Heart right ventricle (tissue), 16 donors: ENCODE data around the gene ZFR2. TPM values are rescaled to one million over a fixed set of nuclear protein-coding genes. Genes with fewer than 3 reads are reported as not detected.
"Not testable (repeated sequence)": the region's sequence is repeated elsewhere in the genome, so short reads cannot be mapped to it uniquely, and the experiment has no call there.

Source experiments
- ATAC-seq, 8 donors: fragments of 200-7000 bp; cut with Tn5 transposase; one replicate each; pipeline ENCODE4 v1.9.1; 2020; ENCODE audit warnings: mild to moderate bottlenecking in 8 of 8, moderate library complexity in 8 of 8, moderate number of reproducible peaks in 1 of 8
- DNase-seq, 2 donors: peaks; one replicate each; pipeline ENCODE4 v3.0.0-alpha.2; 2020
- H3K27ac ChIP-seq, 10 donors: fragments of 200-600 bp; sonication (generic) in 2 of 10; one replicate each; pipeline versions ENCODE4 v1.5.0 to v1.8.0; 2020 to 2022; ENCODE audit warnings: mild to moderate bottlenecking in 3 of 10
- H3K27me3 ChIP-seq, 7 donors: fragments of 200-600 bp; one replicate each; pipeline ENCODE4 v1.8.0; 2021 to 2022; ENCODE audit warnings: mild to moderate bottlenecking in 2 of 7
- H3K36me3 ChIP-seq, 9 donors: fragments of 200-600 bp; sonication (generic) in 1 of 9; one replicate each; pipeline versions ENCODE4 v1.5.0 to v1.8.0; 2020 to 2022; ENCODE audit warnings: mild to moderate bottlenecking in 2 of 9
- H3K4me1 ChIP-seq, 9 donors: fragments of 200-600 bp; sonication (generic) in 1 of 9; one replicate each; pipeline versions ENCODE4 v1.5.0 to v1.8.0; 2020 to 2022; ENCODE audit warnings: mild to moderate bottlenecking in 4 of 9
- H3K4me3 ChIP-seq, 10 donors: fragments of 200-600 bp; sonication (generic) in 2 of 10; one replicate each; pipeline versions ENCODE4 v1.5.0 to v1.8.0; 2020 to 2022; ENCODE audit warnings: mild to moderate bottlenecking in 7 of 10, moderate library complexity in 2 of 10
- H3K9me3 ChIP-seq, 11 donors: fragments of 200-600 bp in 10 of 11; sonication (generic) in 2 of 11; one replicate each; pipeline versions ENCODE4 v1.5.0 to v1.8.0; 2013 to 2022; ENCODE audit warnings: mild to moderate bottlenecking in 2 of 11, control low read depth in 1 of 11, moderate library complexity in 1 of 11
- CTCF ChIP-seq, 9 donors: fragments of 200-600 bp; sonication (generic) in 2 of 9; IDR thresholded peaks; one replicate each; pipeline versions ENCODE4 v1.5.0 to v1.8.0; 2021 to 2022; ENCODE audit warnings: antibody characterized with exemption in 9 of 9, mild to moderate bottlenecking in 5 of 9, moderate library complexity in 1 of 9
- WGBS, 2 donors: extraction: QIAGEN DNeasy Blood & Tissue Kit; methylation state at CpG; one replicate each; pipeline ENCODE4 v1.1.7; 2013; ENCODE audit warnings: inconsistent platforms in 1 of 2; 5-methylcytosine and 5-hydroxymethylcytosine counted together
- intact Hi-C, 10 donors: fragments of 100-400 bp; cut with DNase I; formaldehyde crosslinking; loops; one replicate each; pipeline versions ENCODE4 v1.11.1 to v1.14.2; 2022
- polyA plus RNA-seq, 2 donors: library from polyadenylated mRNA; stranded (reverse); fragments of 200-250 nt; gene quantifications; one replicate each; pipeline ENCODE4 v1.2.3, GENCODE V29; 2013
- total RNA-seq, 10 donors: library from RNA; stranded (reverse); fragmentation: NEBNext Ultra II Directional in 3 of 10; extraction: Animal tissue kit (Norgen Biotek cat#: 25700) in 3 of 10; gene quantifications; one replicate each; pipeline versions ENCODE4 v1.2.1 to v1.2.4, GENCODE V29; 2021 to 2023
- donor health status: Arrhythmogenic right ventricular cardiomyopathy.
- donor health status: ischemic (EF 13 %, LVEDD 7.1; RV severe dilation, severe dysfunction).
- donor health status: healthy with polysubstance abuse.
- donor health status: DM: no; HTN: yes; CAD: no.
- donor health status: DM: no; HTN: no; CAD: no.
- donor health status: ischemic (EF 25% LVEDD 6.9; RV normal size, moderate dysfunction).
- donor health status: ischemic (EF 25% LVEDD 5.7; RV mildly dilated, moderate dysfunction).
- donor health status: healthy.
- donor health status: DM: yes; HTN: yes; CAD: no.
- donor health status: Ischemic cardiomyopathy.
- donor health status: ischemic (EF 35%, LVEDD 5.7; RV mildly dilated, moderate dysfunction).
- donor health status: nonischemic (EF 11% LVEDD 7.7; RV severe dilation, severe dysfunction).
- donor health status: DM: yes; HTN: yes; CAD: no.
- donor health status: PGD.
- donor health status: ischemic (EF 29% LVEDD 5.4; RV normal size, mild dysfunction).
- donor health status: nonischemic (EF 23%, LVEDD 6.1; RV moderate dilation, normal function).

The ZFR2 gene
- total and polyA plus RNA-seq, 12 donors = 0.04 to 0.29 TPM; not detected in 10

GRCh38 chr19:3761382-3762129 is 107.3 kb downstream of the ZFR2 start, which contains the start of gene APBA3:
Gene APBA3 (minus strand): TSS chr19:3761692. CDS start chr19:3760264, 1,428 bp downstream.
- DNase-seq (peak; percentile 90 to 96), ATAC-seq (peak; percentile 41 to 70 (median 58))
- intact Hi-C loops = loop anchor here in 8 of 10 donors (2.0 to 10.0 kb wide), 8 partner anchors 61 to 226 kb away; partner anchors contain the start of genes DAPK3 (in 2 of the 8), EEF2 (in 1 of the 8) and PIP5K1C (in 1 of the 8)
- Histone ChIP-seq H3K27ac (peak within 1 kb of the TSS; percentile 95 to 100 (median 97)), H3K27me3 (no peaks in the 10 kb centered on the region), H3K36me3 (peaks cover 0 to 52% (median 32%) of the 10 kb centered on the region in 9 donors), H3K4me3 (peak within 1 kb of the TSS; percentile 68 to 99 (median 91)), H3K9me3 (no peaks in the 10 kb centered on the region), H3K4me1 (peaks cover 3 to 48% (median 35%) of the 10 kb centered on the region in 9 donors)
- 3 to 5% methylated on average over 45 of the region's 45 CpGs for WGBS, 2 donors
- TF ChIP-seq CTCF (IDR thresholded peaks at IDR 0.05) = peak; percentile 47 to 91 (median 83)

DNA sequence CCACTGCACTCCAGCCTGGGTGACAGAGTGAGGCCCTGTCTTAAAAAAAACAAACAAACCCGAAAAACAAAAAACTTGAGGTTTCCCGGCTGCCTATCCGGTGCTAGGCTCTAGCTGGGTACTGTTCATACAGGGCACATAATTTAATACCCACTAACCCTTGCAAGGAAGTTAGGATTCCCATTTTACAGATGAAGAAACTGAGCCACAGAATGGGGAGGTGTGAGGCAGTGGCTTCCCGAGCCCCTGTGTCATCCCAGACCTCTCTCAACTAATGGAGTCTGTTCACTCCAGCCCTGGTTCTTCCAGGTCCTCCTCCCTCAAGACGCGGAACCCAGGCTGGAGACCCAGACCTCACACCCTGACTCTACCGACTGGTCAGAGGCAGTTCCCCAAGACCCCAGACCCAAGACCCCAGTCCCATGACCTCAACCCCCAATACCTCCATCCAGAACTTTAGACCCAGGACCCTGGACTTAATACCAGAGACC is 107.9 kb downstream of the ZFR2 start:
- H3K9me3 ChIP-seq = no peaks in the 10 kb centered on the region
- peak in 1 of 2 donors; percentile 9 for DNase-seq
- intact Hi-C loops = loop anchor here in 8 of 10 donors (5.0 to 10.0 kb wide), 6 partner anchors 61 to 226 kb away; partner anchors contain the start of genes DAPK3 (in 2 of the 8) and EEF2 (in 1 of the 8)
- ATAC-seq = no peak
- peak overlapping the region; percentile 24 to 100 (median 97) for H3K27ac ChIP-seq
- peaks cover 0 to 52% (median 32%) of the 10 kb centered on the region in 9 donors for H3K36me3 ChIP-seq
- 35 to 41% methylated on average over 7 of the region's 7 CpGs for WGBS, 2 donors
- TF ChIP-seq CTCF (IDR thresholded peaks at IDR 0.05) = no peak
- H3K27me3 ChIP-seq = no peaks in the 10 kb centered on the region
- peak overlapping the region; percentile 68 to 99 (median 90) for H3K4me3 ChIP-seq
- peaks cover 3 to 46% (median 35%) of the 10 kb centered on the region in 9 donors for H3K4me1 ChIP-seq

GRCh38 chr19:3759482-3760254 is 109.2 kb downstream of the ZFR2 start:
- Histone ChIP-seq H3K27me3 (no peaks in the 10 kb centered on the region), H3K4me3 (no peak overlapping the region), H3K9me3 (no peaks in the 10 kb centered on the region), H3K36me3 (peaks cover 0 to 49% (median 26%) of the 10 kb centered on the region in 9 donors), H3K4me1 (peaks cover 3 to 46% (median 35%) of the 10 kb centered on the region in 9 donors), H3K27ac (no peak overlapping the region)
- intact Hi-C loops = loop anchor here in 8 of 10 donors (5.0 to 10.0 kb wide), 6 partner anchors 63 to 228 kb away; partner anchors contain the start of genes DAPK3 (in 2 of the 8) and EEF2 (in 1 of the 8)
- DNase-seq (no peak), ATAC-seq (no peak)
- TF ChIP-seq CTCF (IDR thresholded peaks at IDR 0.05) = no peak
- 87 to 91% methylated on average over 19 of the region's 19 CpGs for WGBS, 2 donors

GRCh38 chr19:3758297-3758696 is 110.5 kb downstream of the ZFR2 start:
- intact Hi-C loops, H3K27me3 ChIP-seq, H3K4me3 ChIP-seq, H3K9me3 ChIP-seq, ATAC-seq, H3K27ac ChIP-seq, DNase-seq: not testable (repeated sequence)
- Histone ChIP-seq H3K4me1 (peaks cover 3 to 36% (median 30%) of the 10 kb centered on the region in 9 donors), H3K36me3 (peaks cover 0 to 63% (median 29%) of the 10 kb centered on the region in 9 donors)
- WGBS, 2 donors = 97 to 98% methylated on average over 13 of the region's 13 CpGs

- intact Hi-C loops, DNase-seq, H3K27me3 ChIP-seq, H3K9me3 ChIP-seq, H3K4me3 ChIP-seq, ATAC-seq, H3K27ac ChIP-seq: not testable (repeated sequence)
- 97% methylated on average over 7 of the region's 7 CpGs for WGBS, 2 donors
- Histone ChIP-seq H3K4me1 (peaks cover 3 to 32% (median 27%) of the 10 kb centered on the region in 9 donors), H3K36me3 (peaks cover 0 to 68% (median 34%) of the 10 kb centered on the region in 9 donors)
Measured at GRCh38 chr19:3757705-3758104, 111.1 kb downstream of the ZFR2 start.
